IMR-90 (cell line): ENCODE data around the gene IKBKE. TPM values are rescaled to one million over a fixed set of nuclear protein-coding genes. Genes with fewer than 3 reads are reported as not detected.

ENCODE experiments used
- ATAC-seq: fragments of 200-7000 bp; cut with Tn5 transposase; 2 replicates; pipeline ENCODE4 v1.9.1; 2020; ENCODE audit warnings: low read depth, mild to moderate bottlenecking, moderate library complexity
- BruUV-seq: library from RNA; stranded (reverse); fragments of 400-500 nt; replicated peaks from 2 replicates; lab custom pipeline; 2021; lab: Mats Ljungman, UMichigan
- CTCF ChIA-PET: fragments of 300-600 bp; formaldehyde crosslinking; extraction: SDS; loops from one replicate; lab custom pipeline; 2021; ENCODE audit warnings: antibody characterized with exemption; lab: Yijun Ruan, JAX
- POLR2A ChIA-PET: fragments of 300-600 bp; sonication (Branson Sonifier 250); formaldehyde crosslinking; loops from one replicate; lab custom pipeline; 2022; ENCODE audit warnings: antibody characterized with exemption; ENCODE audit not compliant: unreplicated experiment; lab: Charles Lee
- DNase-seq: peaks from one replicate; pipeline ENCODE4 v3.0.0; 2013
- H2AFZ ChIP-seq: replicated peaks from 2 replicates; pipeline ENCODE3; 2013; ENCODE audit warnings: low read length, mild to moderate bottlenecking; ENCODE audit not compliant: poor library complexity
- H2AK5ac ChIP-seq: 2 replicates; pipeline ENCODE4 v1.6.1; 2013; ENCODE audit warnings: low read depth, low read length, inconsistent platforms
- H2AK9ac ChIP-seq: replicated peaks from 2 replicates; pipeline ENCODE3; 2013; ENCODE audit warnings: mild to moderate bottlenecking, low read depth, low read length, moderate library complexity; ENCODE audit not compliant: poor library complexity
- H2BK120ac ChIP-seq: 2 replicates; pipeline ENCODE4 v1.6.1; 2013; ENCODE audit warnings: low read depth, low read length, inconsistent platforms
- H2BK15ac ChIP-seq: 3 replicates; pipeline ENCODE4 v1.6.1; 2013; ENCODE audit warnings: low read depth, low read length, inconsistent platforms
- H2BK20ac ChIP-seq: 2 replicates; pipeline ENCODE4 v1.6.1; 2013; ENCODE audit warnings: low read depth, mild to moderate bottlenecking, inconsistent platforms, low read length, moderate library complexity
- H2BK5ac ChIP-seq: 2 replicates; pipeline ENCODE4 v1.6.1; 2013; ENCODE audit warnings: mild to moderate bottlenecking, low read depth, low read length, inconsistent platforms; ENCODE audit not compliant: poor library complexity, severe bottlenecking
- H3K14ac ChIP-seq: replicated peaks from 2 replicates; pipeline ENCODE4 v1.6.1; 2013; ENCODE audit warnings: low read depth, low read length, inconsistent platforms
- H3K18ac ChIP-seq: 2 replicates; pipeline ENCODE4 v1.6.1; 2013; ENCODE audit warnings: low read depth, low read length, control low read depth
- H3K23ac ChIP-seq: 2 replicates; pipeline ENCODE4 v1.6.1; 2013; ENCODE audit warnings: low read depth, low read length, inconsistent platforms
- H3K27ac ChIP-seq: 2 replicates; pipeline ENCODE4 v1.5.1; 2013; ENCODE audit warnings: mild to moderate bottlenecking, control low read depth, low read length; ENCODE audit not compliant: insufficient read depth
- H3K27me3 ChIP-seq: 2 replicates; pipeline ENCODE4 v1.6.1; 2013; ENCODE audit warnings: low read length; ENCODE audit not compliant: control insufficient read depth, insufficient read depth
- H3K36me3 ChIP-seq: 2 replicates; pipeline ENCODE4 v1.6.1; 2013; ENCODE audit warnings: low read length, mixed read lengths; ENCODE audit not compliant: control insufficient read depth, insufficient read depth
- H3K4ac ChIP-seq: 2 replicates; pipeline ENCODE4 v1.6.1; 2013; ENCODE audit warnings: low read depth, low read length, inconsistent platforms
- H3K4me1 ChIP-seq: 2 replicates; pipeline ENCODE4 v1.6.1; 2013; ENCODE audit warnings: low read length, mixed read lengths; ENCODE audit not compliant: control insufficient read depth, insufficient read depth
- H3K4me2 ChIP-seq: 2 replicates; pipeline ENCODE4 v1.6.1; 2013; ENCODE audit warnings: low read depth, mild to moderate bottlenecking, control low read depth, low read length, moderate library complexity
- H3K4me3 ChIP-seq: 2 replicates; pipeline ENCODE4 v1.5.1; 2013; ENCODE audit warnings: low read depth, mild to moderate bottlenecking, control low read depth, low read length, moderate library complexity; ENCODE audit not compliant: insufficient read depth
- H3K56ac ChIP-seq: 2 replicates; pipeline ENCODE4 v1.6.1; 2013; ENCODE audit warnings: low read length, inconsistent platforms; ENCODE audit not compliant: insufficient read depth; ENCODE audit errors: extremely low read depth
- H3K79me1 ChIP-seq, 2 experiments: 2 replicates each; pipeline ENCODE4 v1.6.1; 2013; ENCODE audit warnings: low read length in 2 of 2, inconsistent platforms in 1 of 2, low read depth in 1 of 2
- H3K9ac ChIP-seq: 2 replicates; pipeline ENCODE4 v1.6.1; 2013; ENCODE audit warnings: low read depth, low read length, control low read depth
- H3K9me1 ChIP-seq: 2 replicates; pipeline ENCODE4 v1.6.1; 2013; ENCODE audit warnings: low read length, inconsistent platforms; ENCODE audit not compliant: insufficient read depth
- H3K9me3 ChIP-seq: 2 replicates; pipeline ENCODE4 v1.6.1; 2013; ENCODE audit warnings: low read length; ENCODE audit not compliant: control insufficient read depth, insufficient read depth
- H4K20me1 ChIP-seq: 2 replicates; pipeline ENCODE4 v1.6.1; 2013; ENCODE audit warnings: low read length, inconsistent platforms; ENCODE audit not compliant: insufficient read depth
- H4K5ac ChIP-seq: 2 replicates; pipeline ENCODE4 v1.6.1; 2013; ENCODE audit warnings: mild to moderate bottlenecking, low read depth, low read length, control low read depth
- H4K8ac ChIP-seq, 2 experiments: 2 replicates each; pipeline ENCODE4 v1.6.1; 2013; ENCODE audit warnings: low read depth in 2 of 2, low read length in 2 of 2, control low read depth in 1 of 2, inconsistent platforms in 1 of 2
- H4K91ac ChIP-seq: 2 replicates; pipeline ENCODE4 v1.6.1; 2013; ENCODE audit warnings: low read depth, low read length, inconsistent platforms; ENCODE audit not compliant: insufficient read depth
- BHLHE40 ChIP-seq: fragments of 150-350 bp; IDR thresholded peaks from 2 replicates; pipeline ENCODE4 v1.6.1; 2016; ENCODE audit warnings: mild to moderate bottlenecking, low read depth, low read length
- CEBPB ChIP-seq: IDR thresholded peaks from 2 replicates; pipeline ENCODE4 v1.6.1; 2012; ENCODE audit warnings: low read depth, low read length, improper control_type of control experiment
- FOS ChIP-seq: fragments of 150-350 bp; IDR thresholded peaks from 2 replicates; pipeline ENCODE4 v1.6.1; 2016; ENCODE audit warnings: low read depth, low read length
- MAFK ChIP-seq: IDR thresholded peaks from 2 replicates; pipeline ENCODE4 v1.6.1; 2012; ENCODE audit warnings: low read depth, low read length, improper control_type of control experiment
- MAZ ChIP-seq: IDR thresholded peaks from 2 replicates; pipeline ENCODE4 v1.6.1; 2012; ENCODE audit warnings: low read depth, mild to moderate bottlenecking, low read length, improper control_type of control experiment, moderate library complexity, borderline replicate concordance
- MXI1 ChIP-seq: IDR thresholded peaks from 2 replicates; pipeline ENCODE4 v1.6.1; 2012; ENCODE audit warnings: low read depth, mild to moderate bottlenecking, low read length, moderate library complexity, borderline replicate concordance
- POLR2A ChIP-seq: IDR thresholded peaks from 2 replicates; pipeline ENCODE4 v1.6.1; 2012; ENCODE audit warnings: mild to moderate bottlenecking, low read depth, low read length
- RAD21 ChIP-seq: IDR thresholded peaks from 2 replicates; pipeline ENCODE4 v1.6.1; 2012; ENCODE audit warnings: low read length, improper control_type of control experiment
- SMC3 ChIP-seq: fragments of 150-350 bp; IDR thresholded peaks from 2 replicates; pipeline ENCODE4 v1.6.1; 2016; ENCODE audit warnings: low read depth, mild to moderate bottlenecking, antibody characterized with exemption, low read length, moderate library complexity
- WGBS, 2 experiments: methylation state at CpG; one replicate each; pipeline versions ENCODE4 v1.1.5 to v1.1.7; 2013; ENCODE audit warnings: missing lambda C conversion rate in 2 of 2; ENCODE audit not compliant: insufficient read length in 1 of 2; ENCODE audit errors: extremely low coverage in 2 of 2; 5-methylcytosine and 5-hydroxymethylcytosine counted together
- dilution Hi-C: fragments of 300-500 bp; cut with HindIII; formaldehyde crosslinking; loops from one replicate; pipeline ENCODE4 v1.14.3; 2018; ENCODE audit warnings: low sequenced_read_pairs; ENCODE audit not compliant: unreplicated experiment
- in situ Hi-C: fragments of 300-500 bp; cut with MboI; formaldehyde crosslinking; loops from 3 replicates; pipeline ENCODE4 v1.14.3; 2019; ENCODE audit warnings: low sequenced_read_pairs, inconsistent platforms, mixed read lengths
- intact Hi-C: fragments of 100-400 bp; cut with micrococcal nuclease; formaldehyde crosslinking; loops from 2 replicates; pipeline ENCODE4 v1.10.0; 2022
- polyA plus RNA-seq, 3 experiments: library from polyadenylated mRNA; depleted of rRNA; stranded (reverse); fragments of >200 nt; gene quantifications; 2 replicates each; pipeline ENCODE4 v1.2.3, GENCODE V29; 2012; ENCODE audit warnings: low replicate concordance in 1 of 3
- total RNA-seq: library from RNA; depleted of rRNA; stranded (reverse); fragments of >200 nt; gene quantifications from 2 replicates; pipeline ENCODE4 v1.2.3, GENCODE V29; 2012
- TF ChIP-seq, protein P1 (sequence below): fragments of 150-350 bp; IDR thresholded peaks from 2 replicates; pipeline ENCODE4 v1.6.1; 2016; ENCODE audit warnings: low read depth, mild to moderate bottlenecking, low read length, moderate library complexity, borderline replicate concordance

IKBKE gene
- total and polyA plus RNA-seq, 2 of the 4 experiments (the other 2 are of a cell fraction): 20.3 to 24.0 TPM

DNA sequence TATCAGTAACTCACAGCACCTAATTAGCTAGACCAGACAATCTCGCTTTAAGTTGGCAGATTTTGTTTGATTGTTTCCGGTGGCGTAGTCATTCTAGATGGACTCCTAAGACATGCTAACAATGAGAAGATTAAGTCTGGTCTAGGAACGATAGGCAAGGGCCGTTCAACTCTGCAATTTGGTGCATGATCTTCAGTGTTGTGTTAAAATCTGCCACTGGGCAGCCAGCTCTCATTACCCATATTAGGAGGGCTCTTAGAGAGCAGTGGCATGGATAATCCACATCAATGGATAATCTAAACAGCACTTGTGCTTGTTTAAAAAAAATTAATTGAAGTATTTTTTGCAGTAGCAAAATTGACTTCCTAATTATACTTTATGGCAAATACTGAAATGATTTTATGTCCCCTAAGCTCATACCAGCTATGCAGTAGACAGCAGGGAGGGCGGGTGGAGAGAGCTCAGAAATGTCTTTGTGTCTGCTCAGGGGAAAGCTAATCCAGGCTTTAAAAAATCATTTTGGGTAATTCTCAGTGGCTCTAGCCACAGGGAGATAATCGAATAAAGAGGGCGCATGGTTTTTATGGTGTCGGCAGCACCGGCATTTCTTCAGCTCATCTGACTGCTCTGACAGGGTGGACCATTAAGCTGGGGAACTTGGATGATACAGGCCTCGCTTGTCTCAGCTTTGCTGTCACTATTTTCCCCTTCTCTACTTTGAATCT, 48.5 kb upstream of the IKBKE start (continued):
- TF ChIP-seq POLR2A: no peak

DNA sequence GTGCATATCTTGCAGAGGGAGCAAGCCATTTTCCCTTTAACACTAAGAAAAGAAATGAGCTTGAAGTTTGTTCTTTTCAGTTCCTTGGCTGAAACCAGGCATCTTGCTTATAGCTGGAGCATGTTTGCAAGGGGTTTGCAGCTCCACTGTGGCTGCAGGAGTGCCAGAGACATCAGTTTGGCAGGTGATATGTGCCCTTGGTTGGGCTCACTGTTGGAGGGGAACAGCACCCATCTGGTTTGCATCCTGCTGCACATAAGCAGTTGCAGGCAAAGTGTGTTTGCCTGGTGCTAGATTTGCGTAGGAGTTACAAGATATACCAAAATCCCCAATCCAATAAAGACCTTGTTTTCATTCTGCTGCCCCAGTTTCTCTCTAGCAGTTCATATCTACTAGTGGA, 47.8 kb upstream of the IKBKE start:
- 100% methylated on average over 1 of the region's 1 CpG; no CpG with 5 or more reads in 1 of the 2 experiments for WGBS, 2 experiments
- Histone ChIP-seq H3K9me1 (peaks cover 8% of the 10 kb centered on the region; the same call in 1 of the 2 replicates), H3K18ac (no peak overlapping the region), H3K9me3 (no peaks in the 10 kb centered on the region), H2AFZ (no peak overlapping the region), H4K91ac (no peak overlapping the region), H3K9ac (no peak overlapping the region), H3K79me1 (0 out of 4 replicates have a peak, but pooled peaks cover 0 to 2% of the 10 kb centered on the region in 2 experiments), H3K4me1 (peaks cover 5% of the 10 kb centered on the region; the same call in 1 of the 2 replicates), H3K36me3 (peaks cover 19% of the 10 kb centered on the region), H3K27ac (no peak overlapping the region), H3K4me3 (no peak overlapping the region), H3K23ac (no peak overlapping the region), H2AK9ac (no peak overlapping the region), H4K20me1 (no peaks in the 10 kb centered on the region), H4K8ac (no peak overlapping the region), H2BK5ac (no peak overlapping the region), H2BK120ac (no peak overlapping the region), H2AK5ac (no peak overlapping the region), H3K4ac (no peak overlapping the region), H4K5ac (no peak overlapping the region), H3K4me2 (no peak overlapping the region), H3K27me3 (no peaks in the 10 kb centered on the region), H2BK20ac (no peak overlapping the region), H3K14ac (no peak overlapping the region), H3K56ac (no peak overlapping the region), H2BK15ac (no peak overlapping the region)
- intact Hi-C loops (no loop called here), in situ Hi-C loops (no loop called here), dilution Hi-C loops (no loop called here)
- DNase-seq (no peak), ATAC-seq (no peak)
- CTCF ChIA-PET: interaction anchor here (1.0 kb wide), 1 partner anchor 8 kb away, joined by 3 read pairs; no protein-coding TSS in a partner anchor
- POLR2A ChIA-PET: no interaction called here
- BruUV-seq: no TSS peak
- TF ChIP-seq, protein P1, sequence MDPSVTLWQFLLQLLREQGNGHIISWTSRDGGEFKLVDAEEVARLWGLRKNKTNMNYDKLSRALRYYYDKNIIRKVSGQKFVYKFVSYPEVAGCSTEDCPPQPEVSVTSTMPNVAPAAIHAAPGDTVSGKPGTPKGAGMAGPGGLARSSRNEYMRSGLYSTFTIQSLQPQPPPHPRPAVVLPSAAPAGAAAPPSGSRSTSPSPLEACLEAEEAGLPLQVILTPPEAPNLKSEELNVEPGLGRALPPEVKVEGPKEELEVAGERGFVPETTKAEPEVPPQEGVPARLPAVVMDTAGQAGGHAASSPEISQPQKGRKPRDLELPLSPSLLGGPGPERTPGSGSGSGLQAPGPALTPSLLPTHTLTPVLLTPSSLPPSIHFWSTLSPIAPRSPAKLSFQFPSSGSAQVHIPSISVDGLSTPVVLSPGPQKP: no peak
- TF ChIP-seq SMC3: no peak
- no peak for TF ChIP-seq RAD21
- TF ChIP-seq CEBPB: no peak
- no peak for TF ChIP-seq MAFK
- TF ChIP-seq FOS: no peak
- TF ChIP-seq BHLHE40: no peak
- TF ChIP-seq MAZ: no peak
- TF ChIP-seq MXI1: no peak
